GM18951 (cell line): ENCODE measurements around the gene CACNA1C.

Experiments used
- POLR2A ChIP-seq: IDR thresholded peaks from 4 replicates; pipeline ENCODE4 v1.6.1; 2011; ENCODE audit warnings: mild to moderate bottlenecking; ENCODE audit not compliant: insufficient read length, insufficient read depth; ENCODE audit errors: extremely low read depth
- in situ Hi-C: fragments of 300-500 bp; cut with MboI; formaldehyde crosslinking; loops from one replicate; pipeline ENCODE4 v1.12.0; 2022; ENCODE audit warnings: low sequenced_read_pairs, mixed read lengths, inconsistent platforms; ENCODE audit not compliant: unreplicated experiment

The CACNA1C gene

GRCh38 chr12:2555487-2556082, 502.8 kb downstream of the CACNA1C start:
- TF ChIP-seq POLR2A = no peak
- in situ Hi-C loops = no loop called here

GRCh38 chr12:2557597-2557996, 504.8 kb downstream of the CACNA1C start:
- in situ Hi-C loops = no loop called here
- TF ChIP-seq POLR2A = no peak

- in situ Hi-C loops = no loop called here
- no peak for TF ChIP-seq POLR2A
Observed at GRCh38 chr12:2559931-2560330, 507.1 kb downstream of the CACNA1C start.

GRCh38 chr12:2560356-2560755, 507.6 kb downstream of the CACNA1C start:
- in situ Hi-C loops = no loop called here
- TF ChIP-seq POLR2A = no peak

- TF ChIP-seq POLR2A = no peak
- in situ Hi-C loops = no loop called here
Observed at GRCh38 chr12:2561367-2561766, 508.6 kb downstream of the CACNA1C start.

- in situ Hi-C loops = no loop called here
- no peak for TF ChIP-seq POLR2A
Observed at GRCh38 chr12:2562400-2562799, 509.6 kb downstream of the CACNA1C start.

GRCh38 chr12:2563709-2564108, 510.9 kb downstream of the CACNA1C start:
- in situ Hi-C loops = no loop called here
- no peak for TF ChIP-seq POLR2A

- TF ChIP-seq POLR2A = no peak
- in situ Hi-C loops = no loop called here
Observed at GRCh38 chr12:2566161-2566560, 513.4 kb downstream of the CACNA1C start.

- in situ Hi-C loops = no loop called here
- no peak for TF ChIP-seq POLR2A
Observed at GRCh38 chr12:2567711-2568110, 514.9 kb downstream of the CACNA1C start.

- TF ChIP-seq POLR2A = no peak
- in situ Hi-C loops = no loop called here
Observed at GRCh38 chr12:2570562-2570961, 517.8 kb downstream of the CACNA1C start.

- TF ChIP-seq POLR2A = no peak
- in situ Hi-C loops = no loop called here
Observed at GRCh38 chr12:2574355-2574935, 521.7 kb downstream of the CACNA1C start.

- in situ Hi-C loops = no loop called here
- TF ChIP-seq POLR2A = no peak
Observed at GRCh38 chr12:2575245-2575644, 522.5 kb downstream of the CACNA1C start.

- TF ChIP-seq POLR2A = no peak
- in situ Hi-C loops = no loop called here
Observed at GRCh38 chr12:2578211-2578610, 525.4 kb downstream of the CACNA1C start.

- in situ Hi-C loops = no loop called here
- TF ChIP-seq POLR2A = no peak
Observed at GRCh38 chr12:2578772-2579171, 526.0 kb downstream of the CACNA1C start.
